GM23338 (cell line): ENCODE data around the gene DYNC1LI2. TPM values are rescaled to one million over a fixed set of nuclear protein-coding genes. Genes with fewer than 3 reads are reported as not detected.

Experiments
- ATAC-seq: fragments of 200-7000 bp; cut with Tn5 transposase; 3 replicates; pipeline ENCODE4 v1.9.1; 2020
- DNase-seq: peaks from one replicate; pipeline ENCODE4 v3.0.0-alpha.2; 2015; ENCODE audit warnings: low spot score
- H2AFZ ChIP-seq: fragments of 200-600 bp; sonication (generic); 2 replicates; pipeline ENCODE4 v1.8.0; 2016; ENCODE audit warnings: antibody characterized with exemption, mild to moderate bottlenecking, moderate library complexity
- H3F3A ChIP-seq: fragments of 200-600 bp; sonication (generic); replicated peaks from 2 replicates; pipeline ENCODE4 v1.8.0; 2017; ENCODE audit warnings: antibody characterized with exemption, mixed run types, low read depth
- H3K27ac ChIP-seq: fragments of 200-600 bp; sonication (generic); 2 replicates; pipeline ENCODE4 v1.6.1; 2016; ENCODE audit warnings: low read depth
- H3K27me3 ChIP-seq: fragments of 200-600 bp; sonication (generic); 2 replicates; pipeline ENCODE4 v1.8.0; 2016; ENCODE audit warnings: mild to moderate bottlenecking, mixed run types, moderate library complexity; ENCODE audit not compliant: insufficient read depth
- H3K36me3 ChIP-seq: fragments of 200-600 bp; sonication (generic); 2 replicates; pipeline ENCODE4 v1.8.0; 2016; ENCODE audit warnings: mild to moderate bottlenecking; ENCODE audit not compliant: insufficient read depth
- H3K4me1 ChIP-seq: fragments of 200-600 bp; sonication (generic); 2 replicates; pipeline ENCODE4 v1.8.0; 2016; ENCODE audit warnings: mild to moderate bottlenecking, moderate library complexity; ENCODE audit not compliant: insufficient read depth
- H3K4me2 ChIP-seq: fragments of 200-600 bp; sonication (generic); 2 replicates; pipeline ENCODE4 v1.7.1; 2017; ENCODE audit warnings: mixed run types
- H3K4me3 ChIP-seq: fragments of 200-600 bp; sonication (generic); 2 replicates; pipeline ENCODE4 v1.6.1; 2016; ENCODE audit warnings: mixed run types
- H3K79me2 ChIP-seq: fragments of 200-600 bp; sonication (generic); replicated peaks from 2 replicates; pipeline ENCODE4 v1.8.0; 2017; ENCODE audit warnings: mild to moderate bottlenecking; ENCODE audit not compliant: insufficient read depth
- H3K9me2 ChIP-seq: fragments of 200-600 bp; sonication (generic); 2 replicates; pipeline ENCODE4 v1.8.0; 2017; ENCODE audit not compliant: insufficient read depth
- H4K20me1 ChIP-seq: fragments of 200-600 bp; sonication (generic); replicated peaks from 2 replicates; pipeline ENCODE4 v1.8.0; 2017; ENCODE audit warnings: mild to moderate bottlenecking; ENCODE audit not compliant: insufficient read depth
- H3K27ac Mint-ChIP-seq: 2 replicates; pipeline ENCODE4 v1.8.0; 2020; ENCODE audit warnings: inconsistent platforms, mild to moderate bottlenecking, moderate library complexity, mixed read lengths
- H3K27me3 Mint-ChIP-seq: 3 replicates; pipeline ENCODE4 v1.8.0; 2022; ENCODE audit warnings: low read depth, mild to moderate bottlenecking, moderate library complexity, mixed read lengths, inconsistent platforms; ENCODE audit not compliant: insufficient read depth, poor library complexity
- H3K36me3 Mint-ChIP-seq: 3 replicates; pipeline ENCODE4 v1.8.0; 2021; ENCODE audit warnings: low read depth, mild to moderate bottlenecking, inconsistent platforms, moderate library complexity, mixed read lengths
- H3K4me1 Mint-ChIP-seq: 3 replicates; pipeline ENCODE4 v1.8.0; 2020; ENCODE audit warnings: mild to moderate bottlenecking, inconsistent platforms, mixed read lengths
- H3K4me3 Mint-ChIP-seq: 3 replicates; pipeline ENCODE4 v1.8.0; 2021; ENCODE audit warnings: moderate library complexity, mild to moderate bottlenecking, inconsistent platforms, mixed read lengths
- H3K9me3 Mint-ChIP-seq: 3 replicates; pipeline ENCODE4 v1.8.0; 2020; ENCODE audit warnings: moderate library complexity, mild to moderate bottlenecking, inconsistent platforms, mixed read lengths
- CREB1 ChIP-seq: fragments of 250-450 bp; sonication (Bioruptor Pico); IDR thresholded peaks from 2 replicates; pipeline ENCODE4 v1.5.0; 2020; ENCODE audit warnings: low read depth, mild to moderate bottlenecking, moderate library complexity
- EZH2 ChIP-seq: fragments of 200-600 bp; sonication (generic); IDR thresholded peaks from one replicate; pipeline ENCODE4 v1.8.0; 2017; ENCODE audit warnings: antibody characterized with exemption, mild to moderate bottlenecking, low read depth; ENCODE audit not compliant: unreplicated experiment
- EZH2phosphoT487 ChIP-seq: fragments of 200-600 bp; sonication (generic); IDR thresholded peaks from one replicate; pipeline ENCODE4 v1.8.1; 2018; ENCODE audit warnings: antibody characterized with exemption; ENCODE audit not compliant: unreplicated experiment
- JUNB ChIP-seq: IDR thresholded peaks from one replicate; pipeline ENCODE4 v1.6.1; 2016; ENCODE audit warnings: antibody characterized with exemption; ENCODE audit not compliant: unreplicated experiment
- NANOG ChIP-seq: IDR thresholded peaks from 2 replicates; pipeline ENCODE4 v1.6.1; 2016; ENCODE audit warnings: antibody characterized with exemption, borderline replicate concordance
- POLR2AphosphoS5 ChIP-seq: IDR thresholded peaks from 2 replicates; pipeline ENCODE4 v1.6.1; 2016; ENCODE audit warnings: antibody characterized with exemption, low read depth
- STAT1 ChIP-seq: IDR thresholded peaks from one replicate; pipeline ENCODE4 v1.6.1; 2016; ENCODE audit warnings: antibody characterized with exemption; ENCODE audit not compliant: unreplicated experiment
- ZNF114 ChIP-seq: fragments of 250-450 bp; sonication (Bioruptor Pico); IDR thresholded peaks from 2 replicates; pipeline ENCODE4 v1.5.0; 2020; ENCODE audit warnings: mild to moderate bottlenecking, moderate library complexity
- ZNF331 ChIP-seq: fragments of 250-450 bp; sonication (Bioruptor Pico); IDR thresholded peaks from 2 replicates; pipeline ENCODE4 v1.5.0; 2020; ENCODE audit warnings: low read depth, mild to moderate bottlenecking, moderate library complexity
- polyA plus RNA-seq: library from polyadenylated mRNA; unstranded; fragments of >200 nt; fragmentation: Nextera tagmentation; extraction: Ambion mirVana; gene quantifications from 2 replicates; pipeline ENCODE4 v1.2.1, GENCODE V29; 2016
- total RNA-seq: library from RNA; depleted of rRNA; stranded (reverse); fragments of >200 nt; shearing (Covaris generic); gene quantifications from 2 replicates; pipeline ENCODE4 v1.2.3, GENCODE V29; 2014
- TF ChIP-seq, protein P1 (sequence below): fragments of 250-450 bp; sonication (Bioruptor Pico); IDR thresholded peaks from 2 replicates; pipeline ENCODE4 v1.5.0; 2020; ENCODE audit warnings: mild to moderate bottlenecking, moderate library complexity
- TF ChIP-seq, protein P2 (sequence below), 2 experiments: fragments of 200-600 bp in 1 of 2; sonication (generic) in 1 of 2; conservative IDR thresholded peaks; 2 replicates each; pipeline versions ENCODE4 v1.5.1 to v1.6.1; 2016 to 2017; ENCODE audit warnings: antibody characterized with exemption in 2 of 2, low read depth in 2 of 2, mild to moderate bottlenecking in 2 of 2, moderate library complexity in 1 of 2
- TF ChIP-seq, protein P3 (sequence below): IDR thresholded peaks from one replicate; pipeline ENCODE4 v1.6.1; 2018; ENCODE audit warnings: antibody characterized with exemption; ENCODE audit not compliant: unreplicated experiment
- TF ChIP-seq, protein P4 (sequence below): IDR thresholded peaks from 2 replicates; pipeline ENCODE4 v1.6.1; 2016; ENCODE audit warnings: antibody characterized with exemption

The DYNC1LI2 gene
- total and polyA plus RNA-seq, 2 experiments from 2014 or later: 73.9 to 85.9 TPM

DNA sequence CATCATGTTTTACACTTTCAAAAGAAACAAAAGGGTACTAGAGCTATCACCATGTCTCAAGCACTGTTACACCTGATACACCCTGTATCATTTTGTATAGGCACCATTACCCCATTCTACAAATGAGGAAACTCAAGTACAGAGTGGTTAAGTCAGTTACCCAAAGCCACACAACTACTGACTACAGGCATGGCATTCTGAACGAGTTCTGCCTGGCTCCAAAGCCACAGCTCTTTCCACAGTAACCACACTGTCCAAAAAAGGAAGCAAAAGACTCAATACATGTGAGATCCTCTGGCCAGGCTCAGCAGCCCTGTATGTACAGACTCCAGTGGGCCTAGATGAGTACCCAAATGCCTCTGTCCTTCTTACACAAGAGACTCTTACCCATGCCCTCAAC, 4.7 kb downstream of the DYNC1LI2 start:
- no peak for TF ChIP-seq ZNF114
- TF ChIP-seq ZNF331 (CRISPR knock-in tag): no peak
- TF ChIP-seq, protein P1, sequence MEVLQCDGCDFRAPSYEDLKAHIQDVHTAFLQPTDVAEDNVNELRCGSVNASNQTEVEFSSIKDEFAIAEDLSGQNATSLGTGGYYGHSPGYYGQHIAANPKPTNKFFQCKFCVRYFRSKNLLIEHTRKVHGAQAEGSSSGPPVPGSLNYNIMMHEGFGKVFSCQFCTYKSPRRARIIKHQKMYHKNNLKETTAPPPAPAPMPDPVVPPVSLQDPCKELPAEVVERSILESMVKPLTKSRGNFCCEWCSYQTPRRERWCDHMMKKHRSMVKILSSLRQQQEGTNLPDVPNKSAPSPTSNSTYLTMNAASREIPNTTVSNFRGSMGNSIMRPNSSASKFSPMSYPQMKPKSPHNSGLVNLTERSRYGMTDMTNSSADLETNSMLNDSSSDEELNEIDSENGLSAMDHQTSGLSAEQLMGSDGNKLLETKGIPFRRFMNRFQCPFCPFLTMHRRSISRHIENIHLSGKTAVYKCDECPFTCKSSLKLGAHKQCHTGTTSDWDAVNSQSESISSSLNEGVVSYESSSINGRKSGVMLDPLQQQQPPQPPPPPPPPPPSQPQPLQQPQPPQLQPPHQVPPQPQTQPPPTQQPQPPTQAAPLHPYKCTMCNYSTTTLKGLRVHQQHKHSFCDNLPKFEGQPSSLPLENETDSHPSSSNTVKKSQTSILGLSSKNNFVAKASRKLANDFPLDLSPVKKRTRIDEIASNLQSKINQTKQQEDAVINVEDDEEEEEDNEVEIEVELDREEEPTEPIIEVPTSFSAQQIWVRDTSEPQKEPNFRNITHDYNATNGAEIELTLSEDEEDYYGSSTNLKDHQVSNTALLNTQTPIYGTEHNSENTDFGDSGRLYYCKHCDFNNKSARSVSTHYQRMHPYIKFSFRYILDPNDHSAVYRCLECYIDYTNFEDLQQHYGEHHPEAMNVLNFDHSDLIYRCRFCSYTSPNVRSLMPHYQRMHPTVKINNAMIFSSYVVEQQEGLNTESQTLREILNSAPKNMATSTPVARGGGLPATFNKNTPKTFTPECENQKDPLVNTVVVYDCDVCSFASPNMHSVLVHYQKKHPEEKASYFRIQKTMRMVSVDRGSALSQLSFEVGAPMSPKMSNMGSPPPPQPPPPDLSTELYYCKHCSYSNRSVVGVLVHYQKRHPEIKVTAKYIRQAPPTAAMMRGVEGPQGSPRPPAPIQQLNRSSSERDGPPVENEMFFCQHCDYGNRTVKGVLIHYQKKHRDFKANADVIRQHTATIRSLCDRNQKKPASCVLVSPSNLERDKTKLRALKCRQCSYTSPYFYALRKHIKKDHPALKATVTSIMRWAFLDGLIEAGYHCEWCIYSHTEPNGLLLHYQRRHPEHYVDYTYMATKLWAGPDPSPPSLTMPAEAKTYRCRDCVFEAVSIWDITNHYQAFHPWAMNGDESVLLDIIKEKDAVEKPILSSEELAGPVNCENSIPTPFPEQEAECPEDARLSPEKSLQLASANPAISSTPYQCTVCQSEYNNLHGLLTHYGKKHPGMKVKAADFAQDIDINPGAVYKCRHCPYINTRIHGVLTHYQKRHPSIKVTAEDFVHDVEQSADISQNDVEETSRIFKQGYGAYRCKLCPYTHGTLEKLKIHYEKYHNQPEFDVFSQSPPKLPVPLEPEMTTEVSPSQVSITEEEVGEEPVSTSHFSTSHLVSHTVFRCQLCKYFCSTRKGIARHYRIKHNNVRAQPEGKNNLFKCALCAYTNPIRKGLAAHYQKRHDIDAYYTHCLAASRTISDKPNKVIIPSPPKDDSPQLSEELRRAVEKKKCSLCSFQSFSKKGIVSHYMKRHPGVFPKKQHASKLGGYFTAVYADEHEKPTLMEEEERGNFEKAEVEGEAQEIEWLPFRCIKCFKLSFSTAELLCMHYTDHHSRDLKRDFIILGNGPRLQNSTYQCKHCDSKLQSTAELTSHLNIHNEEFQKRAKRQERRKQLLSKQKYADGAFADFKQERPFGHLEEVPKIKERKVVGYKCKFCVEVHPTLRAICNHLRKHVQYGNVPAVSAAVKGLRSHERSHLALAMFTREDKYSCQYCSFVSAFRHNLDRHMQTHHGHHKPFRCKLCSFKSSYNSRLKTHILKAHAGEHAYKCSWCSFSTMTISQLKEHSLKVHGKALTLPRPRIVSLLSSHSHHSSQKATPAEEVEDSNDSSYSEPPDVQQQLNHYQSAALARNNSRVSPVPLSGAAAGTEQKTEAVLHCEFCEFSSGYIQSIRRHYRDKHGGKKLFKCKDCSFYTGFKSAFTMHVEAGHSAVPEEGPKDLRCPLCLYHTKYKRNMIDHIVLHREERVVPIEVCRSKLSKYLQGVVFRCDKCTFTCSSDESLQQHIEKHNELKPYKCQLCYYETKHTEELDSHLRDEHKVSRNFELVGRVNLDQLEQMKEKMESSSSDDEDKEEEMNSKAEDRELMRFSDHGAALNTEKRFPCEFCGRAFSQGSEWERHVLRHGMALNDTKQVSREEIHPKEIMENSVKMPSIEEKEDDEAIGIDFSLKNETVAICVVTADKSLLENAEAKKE: no peak
- TF ChIP-seq, protein P2, sequence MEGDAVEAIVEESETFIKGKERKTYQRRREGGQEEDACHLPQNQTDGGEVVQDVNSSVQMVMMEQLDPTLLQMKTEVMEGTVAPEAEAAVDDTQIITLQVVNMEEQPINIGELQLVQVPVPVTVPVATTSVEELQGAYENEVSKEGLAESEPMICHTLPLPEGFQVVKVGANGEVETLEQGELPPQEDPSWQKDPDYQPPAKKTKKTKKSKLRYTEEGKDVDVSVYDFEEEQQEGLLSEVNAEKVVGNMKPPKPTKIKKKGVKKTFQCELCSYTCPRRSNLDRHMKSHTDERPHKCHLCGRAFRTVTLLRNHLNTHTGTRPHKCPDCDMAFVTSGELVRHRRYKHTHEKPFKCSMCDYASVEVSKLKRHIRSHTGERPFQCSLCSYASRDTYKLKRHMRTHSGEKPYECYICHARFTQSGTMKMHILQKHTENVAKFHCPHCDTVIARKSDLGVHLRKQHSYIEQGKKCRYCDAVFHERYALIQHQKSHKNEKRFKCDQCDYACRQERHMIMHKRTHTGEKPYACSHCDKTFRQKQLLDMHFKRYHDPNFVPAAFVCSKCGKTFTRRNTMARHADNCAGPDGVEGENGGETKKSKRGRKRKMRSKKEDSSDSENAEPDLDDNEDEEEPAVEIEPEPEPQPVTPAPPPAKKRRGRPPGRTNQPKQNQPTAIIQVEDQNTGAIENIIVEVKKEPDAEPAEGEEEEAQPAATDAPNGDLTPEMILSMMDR (conservative IDR thresholded peaks at IDR 0.05; ENCODE audit: low read depth in 2 of 2): no peak
- TF ChIP-seq EZH2phosphoT487: no peak
- no peak for TF ChIP-seq JUNB
- TF ChIP-seq, protein P3, sequence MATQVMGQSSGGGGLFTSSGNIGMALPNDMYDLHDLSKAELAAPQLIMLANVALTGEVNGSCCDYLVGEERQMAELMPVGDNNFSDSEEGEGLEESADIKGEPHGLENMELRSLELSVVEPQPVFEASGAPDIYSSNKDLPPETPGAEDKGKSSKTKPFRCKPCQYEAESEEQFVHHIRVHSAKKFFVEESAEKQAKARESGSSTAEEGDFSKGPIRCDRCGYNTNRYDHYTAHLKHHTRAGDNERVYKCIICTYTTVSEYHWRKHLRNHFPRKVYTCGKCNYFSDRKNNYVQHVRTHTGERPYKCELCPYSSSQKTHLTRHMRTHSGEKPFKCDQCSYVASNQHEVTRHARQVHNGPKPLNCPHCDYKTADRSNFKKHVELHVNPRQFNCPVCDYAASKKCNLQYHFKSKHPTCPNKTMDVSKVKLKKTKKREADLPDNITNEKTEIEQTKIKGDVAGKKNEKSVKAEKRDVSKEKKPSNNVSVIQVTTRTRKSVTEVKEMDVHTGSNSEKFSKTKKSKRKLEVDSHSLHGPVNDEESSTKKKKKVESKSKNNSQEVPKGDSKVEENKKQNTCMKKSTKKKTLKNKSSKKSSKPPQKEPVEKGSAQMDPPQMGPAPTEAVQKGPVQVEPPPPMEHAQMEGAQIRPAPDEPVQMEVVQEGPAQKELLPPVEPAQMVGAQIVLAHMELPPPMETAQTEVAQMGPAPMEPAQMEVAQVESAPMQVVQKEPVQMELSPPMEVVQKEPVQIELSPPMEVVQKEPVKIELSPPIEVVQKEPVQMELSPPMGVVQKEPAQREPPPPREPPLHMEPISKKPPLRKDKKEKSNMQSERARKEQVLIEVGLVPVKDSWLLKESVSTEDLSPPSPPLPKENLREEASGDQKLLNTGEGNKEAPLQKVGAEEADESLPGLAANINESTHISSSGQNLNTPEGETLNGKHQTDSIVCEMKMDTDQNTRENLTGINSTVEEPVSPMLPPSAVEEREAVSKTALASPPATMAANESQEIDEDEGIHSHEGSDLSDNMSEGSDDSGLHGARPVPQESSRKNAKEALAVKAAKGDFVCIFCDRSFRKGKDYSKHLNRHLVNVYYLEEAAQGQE: no peak
- no peak for TF ChIP-seq CREB1 (CRISPR knock-in tag)
- no peak for TF ChIP-seq EZH2
- TF ChIP-seq STAT1: no peak
- TF ChIP-seq POLR2AphosphoS5: no peak
- TF ChIP-seq, protein P4, sequence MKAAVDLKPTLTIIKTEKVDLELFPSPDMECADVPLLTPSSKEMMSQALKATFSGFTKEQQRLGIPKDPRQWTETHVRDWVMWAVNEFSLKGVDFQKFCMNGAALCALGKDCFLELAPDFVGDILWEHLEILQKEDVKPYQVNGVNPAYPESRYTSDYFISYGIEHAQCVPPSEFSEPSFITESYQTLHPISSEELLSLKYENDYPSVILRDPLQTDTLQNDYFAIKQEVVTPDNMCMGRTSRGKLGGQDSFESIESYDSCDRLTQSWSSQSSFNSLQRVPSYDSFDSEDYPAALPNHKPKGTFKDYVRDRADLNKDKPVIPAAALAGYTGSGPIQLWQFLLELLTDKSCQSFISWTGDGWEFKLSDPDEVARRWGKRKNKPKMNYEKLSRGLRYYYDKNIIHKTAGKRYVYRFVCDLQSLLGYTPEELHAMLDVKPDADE: no peak
- no peak for TF ChIP-seq NANOG
- peaks cover 21% of the 10 kb centered on the region for H3K4me1 Mint-ChIP-seq
- H3K36me3 Mint-ChIP-seq: peaks cover 72% of the 10 kb centered on the region
- peaks cover 2% of the 10 kb centered on the region for H3K27me3 Mint-ChIP-seq
- Histone ChIP-seq H2AFZ (no peak overlapping the region), H3F3A (no peaks in the 10 kb centered on the region; the same call in 1 of the 2 replicates), H3K4me2 (no peak overlapping the region), H3K4me3 (no peak overlapping the region), H3K27me3 (no peaks in the 10 kb centered on the region), H3K4me1 (peaks cover 10% of the 10 kb centered on the region), H3K79me2 (peaks cover 94% of the 10 kb centered on the region), H3K36me3 (peaks cover 59% of the 10 kb centered on the region), H3K9me2 (no peaks in the 10 kb centered on the region), H3K27ac (no peak overlapping the region), H4K20me1 (peaks cover 42% of the 10 kb centered on the region)
- no peak overlapping the region for H3K4me3 Mint-ChIP-seq
- DNase-seq (no peak), ATAC-seq (no peak)
- no peak overlapping the region for H3K27ac Mint-ChIP-seq
- H3K9me3 Mint-ChIP-seq: no peaks in the 10 kb centered on the region
